ENCODE data around the gene CMTM1.

DNA sequence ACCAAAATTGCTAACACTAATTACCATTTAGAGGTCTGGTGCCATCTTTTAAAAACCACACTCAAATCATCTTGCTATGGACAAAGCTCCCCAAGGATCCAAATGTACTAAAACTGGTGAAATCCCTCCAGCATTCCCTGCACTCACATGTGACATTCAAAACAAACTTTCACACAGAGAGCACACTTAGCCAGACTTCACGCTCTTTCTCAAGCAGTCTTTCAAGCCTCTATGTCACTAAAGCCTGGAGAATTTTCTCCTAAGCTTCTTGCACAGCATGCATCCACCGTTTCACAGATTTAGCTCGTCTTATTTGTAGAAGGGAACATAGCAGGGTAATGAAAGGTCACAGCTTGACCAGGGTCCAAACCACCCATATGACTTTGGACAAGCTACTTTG lies 57.5 kb downstream of the CMTM1 start:
- TF ChIP-seq CTCF (IDR thresholded peaks at IDR 0.05; ENCODE audit: insufficient read depth, low read length, poor library complexity, severe bottlenecking) (no peak), EZH2phosphoT487 (conservative IDR thresholded peaks at IDR 0.05; ENCODE audit: low read length) (no peak)

Measured in SU-DHL-6 (cell line).